Ovary (tissue), 9 donors: ENCODE measurements around the gene ZNF157. TPM values are rescaled to one million over a fixed set of nuclear protein-coding genes. Genes with fewer than 3 reads are reported as not detected.

Experiments
- polyA plus RNA-seq, 2 donors: library from polyadenylated mRNA; stranded (reverse); fragments of 200-250 nt in 1 of 2; fragments of 350-450 nt in 1 of 2; fragmentation: Illumina TruSeq in 1 of 2; extraction: RNeasy Lipid Tissue Mini Kit (QIAGEN cat#74804) in 1 of 2; gene quantifications; one replicate each; pipeline ENCODE4 v1.2.3, GENCODE V29; 2013 to 2014
- small RNA-seq: library from RNA; depleted of rRNA; stranded (forward); fragments of <200 nt; gene quantifications from one replicate; pipeline ENCODE3, GENCODE V24; 2016
- total RNA-seq, 7 donors: library from RNA; depleted of rRNA in 2 of 7; stranded (reverse); fragments of >200 nt in 2 of 7; fragmentation: NEBNext Ultra II Directional in 3 of 7; extraction: Animal tissue kit (Norgen Biotek cat#: 25700) in 3 of 7; gene quantifications; one replicate each; pipeline versions ENCODE4 v1.1.0 to v1.2.4, GENCODE V29; 2016 to 2023
- donor health status: DM: no; HTN: no; CAD: no; lungs with moderate emphysema.
- donor health status: DM: no; HTN: no; CAD: no.
- donor health status: Bipolar disorder and iron deficiency.
- donor health status: DM: yes; HTN: yes; CAD: no.
- donor health status: DM: no; HTN: no; CAD: no.
- donor health status: DM: yes; HTN: yes; CAD: no.

The ZNF157 gene
- total and polyA plus RNA-seq, 9 donors: 0.13 to 2.8 (median 0.48) TPM

Small RNA genes lying within 50 kb of the gene (small RNA-seq; reads per million reads assigned to genes)
- not detected for gene SNORA11C

Other genes starting within 250 kb of the ZNF157 start
- gene NDUFB11, start 225.9 kb upstream of the ZNF157 start, total RNA-seq: 10 to 100 TPM; 35.8 to 82.0 (median 44.6) TPM
- 10 to 100 TPM; 33.9 to 45.0 TPM for gene NDUFB11, start 225.9 kb upstream of the ZNF157 start, polyA plus RNA-seq
- 10 to 100 TPM; 28.6 to 53.0 (median 36.7) TPM for gene RBM10, start 225.4 kb upstream of the ZNF157 start, total RNA-seq
- gene RBM10, start 225.4 kb upstream of the ZNF157 start, polyA plus RNA-seq: 10 to 100 TPM; 12.0 to 39.5 TPM
- gene UBA1, start 176.7 kb upstream of the ZNF157 start, total RNA-seq: 100 to 1,000 TPM in 6 of 7 donors, 10 to 100 TPM in 1; 91.8 to 196 (median 177) TPM
- 100 to 1,000 TPM in 1 of 2 donors, 10 to 100 TPM in 1; 90.0 to 129 TPM for gene UBA1, start 176.7 kb upstream of the ZNF157 start, polyA plus RNA-seq
- gene CDK16, start 151.9 kb upstream of the ZNF157 start, total RNA-seq: 10 to 100 TPM; 40.9 to 99.0 (median 72.1) TPM
- gene CDK16, start 151.9 kb upstream of the ZNF157 start, polyA plus RNA-seq: 10 to 100 TPM; 41.2 to 46.0 TPM
- 100 to 1,000 TPM in 5 of 7 donors, 10 to 100 TPM in 2; 55.6 to 166 (median 135) TPM for gene USP11, start 137.6 kb upstream of the ZNF157 start, total RNA-seq
- gene USP11, start 137.6 kb upstream of the ZNF157 start, polyA plus RNA-seq: 10 to 100 TPM; 65.6 to 87.8 TPM
- gene ZNF41, start 112.6 kb downstream of the ZNF157 start, total RNA-seq: 10 to 100 TPM in 1 of 7 donors, 1 to 10 TPM in 6; 2.9 to 11.3 (median 8.2) TPM
- gene ZNF41, start 112.6 kb downstream of the ZNF157 start, polyA plus RNA-seq: 1 to 10 TPM; 3.5 to 7.8 TPM
- 10 to 100 TPM; 24.9 to 76.9 (median 66.4) TPM for gene ARAF, start 190.6 kb downstream of the ZNF157 start, total RNA-seq
- 10 to 100 TPM; 34.8 to 56.5 TPM for gene ARAF, start 190.6 kb downstream of the ZNF157 start, polyA plus RNA-seq
- 1,000 to 10,000 TPM in 1 of 7 donors, 100 to 1,000 TPM in 6; 247 to 1,009 (median 617) TPM for gene TIMP1, start 211.9 kb downstream of the ZNF157 start, total RNA-seq
- 1,000 to 10,000 TPM in 1 of 2 donors, 100 to 1,000 TPM in 1; 440 to 1,380 TPM for gene TIMP1, start 211.9 kb downstream of the ZNF157 start, polyA plus RNA-seq
- gene SYN1, start 249.3 kb downstream of the ZNF157 start, total RNA-seq: 10 to 100 TPM in 1 of 7 donors, 1 to 10 TPM in 5, under 1 TPM in 1; 0.69 to 10.2 (median 2.4) TPM
- 10 to 100 TPM in 1 of 2 donors, 1 to 10 TPM in 1; 1.9 to 12.6 TPM for gene SYN1, start 249.3 kb downstream of the ZNF157 start, polyA plus RNA-seq